ENCODE results near the gene ZNF687.

- TF ChIP-seq CTCF (conservative IDR thresholded peaks at IDR 0.05) (no peak), ZFX (IDR thresholded peaks at IDR 0.05) (no peak)
These were observed 15.3 kb upstream of the ZNF687 start for GRCh38 chr1:151266821-151267220.

Measured in C4-2B (cell line).